H1 (cell line): Measurements from ENCODE around the gene AP3B2. TPM values are rescaled to one million over a fixed set of nuclear protein-coding genes. Genes with fewer than 3 reads are reported as not detected.
A peak's percentile ranks its signal among the peaks of the same experiment; 100 is the strongest.

Experiments used
- CTCF ChIA-PET: fragments of 300-600 bp; sonication (Branson Sonifier 250); formaldehyde crosslinking; loops from one replicate; lab custom pipeline; 2021; ENCODE audit not compliant: partially characterized antibody; lab: Charles Lee
- POLR2A ChIA-PET: fragments of 300-600 bp; sonication (Branson Sonifier 250); formaldehyde crosslinking; loops from one replicate; lab custom pipeline; 2021; ENCODE audit warnings: inconsistent platforms; ENCODE audit not compliant: partially characterized antibody; lab: Charles Lee
- DNase-seq, 2 experiments: peaks; one replicate each; pipeline versions ENCODE4 v3.0.0 to v3.0.0-alpha.2; 2010 to 2022; ENCODE audit warnings: low spot score in 2 of 2, low read depth in 1 of 2, mixed read lengths in 1 of 2
- FAIRE-seq: peaks from 2 replicates; lab custom pipeline; 2011; peaks lifted over from hg19 to GRCh38; lab: Jason Lieb, UNC
- H2AFZ ChIP-seq: 2 replicates; pipeline ENCODE4 v1.8.1; 2012; ENCODE audit warnings: low read length, inconsistent platforms
- H2AK5ac ChIP-seq: 2 replicates; pipeline ENCODE4 v1.6.1; 2013; ENCODE audit warnings: low read depth, low read length
- H2BK120ac ChIP-seq: replicated peaks from 2 replicates; pipeline ENCODE3; 2013; ENCODE audit warnings: low read depth, low read length, inconsistent platforms
- H2BK12ac ChIP-seq: 2 replicates; pipeline ENCODE4 v1.6.1; 2013; ENCODE audit warnings: low read depth, low read length
- H2BK15ac ChIP-seq: 2 replicates; pipeline ENCODE4 v1.6.1; 2013; ENCODE audit warnings: low read length
- H2BK20ac ChIP-seq: 2 replicates; pipeline ENCODE4 v1.6.1; 2013; ENCODE audit warnings: low read length
- H2BK5ac ChIP-seq: 2 replicates; pipeline ENCODE4 v1.6.1; 2013; ENCODE audit warnings: low read depth, low read length
- H3K14ac ChIP-seq: 2 replicates; pipeline ENCODE4 v1.6.1; 2013; ENCODE audit warnings: inconsistent platforms; ENCODE audit not compliant: insufficient read length
- H3K18ac ChIP-seq: 2 replicates; pipeline ENCODE4 v1.6.1; 2013; ENCODE audit warnings: low read length; ENCODE audit errors: extremely low read depth
- H3K23ac ChIP-seq: 2 replicates; pipeline ENCODE4 v1.6.1; 2013; ENCODE audit warnings: inconsistent platforms; ENCODE audit not compliant: insufficient read length
- H3K23me2 ChIP-seq: 2 replicates; pipeline ENCODE4 v1.6.1; 2013; ENCODE audit warnings: low read depth, low read length
- H3K27ac ChIP-seq: 2 replicates; pipeline ENCODE4 v1.6.1; 2011; ENCODE audit warnings: low read depth, low read length, inconsistent platforms
- H3K27me3 ChIP-seq, 4 experiments: replicated peaks in 1 of 4; 1 replicate in 1 of 4; 2 replicates in 3 of 4; pipeline versions ENCODE4 v1.6.1 to v1.8.1; 2011 to 2013; ENCODE audit warnings: low read length in 3 of 4, mild to moderate bottlenecking in 3 of 4, inconsistent platforms in 2 of 4, mixed read lengths in 2 of 4, moderate library complexity in 1 of 4; ENCODE audit not compliant: control insufficient read depth in 3 of 4, insufficient read depth in 3 of 4; ENCODE audit errors: extremely low read depth in 1 of 4
- H3K36me3 ChIP-seq, 4 experiments: 2 replicates each; pipeline versions ENCODE4 v1.6.1 to v1.8.1; 2011 to 2013; ENCODE audit warnings: mild to moderate bottlenecking in 4 of 4, low read length in 3 of 4, moderate library complexity in 2 of 4, control low read depth in 1 of 4, inconsistent platforms in 1 of 4; ENCODE audit not compliant: insufficient read depth in 4 of 4, control insufficient read depth in 2 of 4
- H3K4ac ChIP-seq: replicated peaks from 2 replicates; pipeline ENCODE3; 2013; ENCODE audit warnings: low read length, low read depth, mixed read lengths, inconsistent platforms; ENCODE audit not compliant: insufficient read length
- H3K4me1 ChIP-seq, 4 experiments: replicated peaks in 1 of 4; 1 replicate in 1 of 4; 2 replicates in 3 of 4; pipeline versions ENCODE4 v1.6.1 to v1.8.1; 2011 to 2013; ENCODE audit warnings: low read length in 3 of 4, inconsistent platforms in 2 of 4, mixed read lengths in 1 of 4; ENCODE audit not compliant: insufficient read depth in 4 of 4, control insufficient read depth in 3 of 4
- H3K4me2 ChIP-seq, 2 experiments: 2 replicates each; pipeline versions ENCODE4 v1.6.1 to v1.8.1; 2011 to 2013; ENCODE audit warnings: low read depth in 2 of 2, low read length in 2 of 2, control low read depth in 1 of 2, inconsistent platforms in 1 of 2, mild to moderate bottlenecking in 1 of 2; ENCODE audit not compliant: insufficient read depth in 1 of 2
- H3K4me3 ChIP-seq, 4 experiments: fragments of 200-600, 300-600 bp in 1 of 4; sonication (generic), shearing (Covaris generic), sonication (Bioruptor Twin) in 1 of 4; 2 replicates each; pipeline versions ENCODE4 v1.5.1 to v1.8.1; 2011 to 2016; ENCODE audit warnings: low read length in 4 of 4, low read depth in 3 of 4, control low read depth in 2 of 4, inconsistent platforms in 2 of 4, mild to moderate bottlenecking in 2 of 4, mixed read lengths in 1 of 4, moderate library complexity in 1 of 4; ENCODE audit not compliant: insufficient read depth in 2 of 4; ENCODE audit errors: extremely low read depth in 1 of 4
- H3K56ac ChIP-seq: replicated peaks from 2 replicates; pipeline ENCODE3; 2013; ENCODE audit warnings: low read depth, mild to moderate bottlenecking, mixed read lengths, low read length, inconsistent platforms; ENCODE audit not compliant: insufficient read length
- H3K79me1 ChIP-seq: 2 replicates; pipeline ENCODE4 v1.6.1; 2013; ENCODE audit warnings: low read depth, low read length, control low read depth
- H3K79me2 ChIP-seq, 2 experiments: 2 replicates each; pipeline versions ENCODE4 v1.6.1 to v1.8.1; 2012 to 2013; ENCODE audit warnings: low read length in 2 of 2, mild to moderate bottlenecking in 2 of 2, inconsistent platforms in 1 of 2; ENCODE audit not compliant: insufficient read depth in 2 of 2, control insufficient read depth in 1 of 2
- H3K9ac ChIP-seq, 4 experiments: replicated peaks in 1 of 4; 1 replicate in 1 of 4; 2 replicates in 3 of 4; pipeline versions ENCODE4 v1.6.1 to v1.8.1; 2011 to 2013; ENCODE audit warnings: low read depth in 3 of 4, low read length in 3 of 4, control low read depth in 2 of 4, mild to moderate bottlenecking in 2 of 4, moderate library complexity in 2 of 4, inconsistent platforms in 1 of 4; ENCODE audit errors: extremely low read depth in 1 of 4
- H3K9me3 ChIP-seq, 2 experiments: 2 replicates each; pipeline versions ENCODE4 v1.6.1 to v1.8.1; 2012 to 2013; ENCODE audit warnings: mild to moderate bottlenecking in 2 of 2, moderate library complexity in 2 of 2, control low read depth in 1 of 2, inconsistent platforms in 1 of 2, low read depth in 1 of 2, low read length in 1 of 2, mixed read lengths in 1 of 2; ENCODE audit not compliant: insufficient read depth in 2 of 2
- H4K20me1 ChIP-seq, 2 experiments: replicated peaks in 1 of 2; 2 replicates each; pipeline versions ENCODE3 to v1.8.1; 2011 to 2013; ENCODE audit warnings: inconsistent platforms in 2 of 2, low read length in 2 of 2, mild to moderate bottlenecking in 1 of 2; ENCODE audit not compliant: insufficient read depth in 2 of 2, control insufficient read depth in 1 of 2
- H4K5ac ChIP-seq: 2 replicates; pipeline ENCODE4 v1.6.1; 2013; ENCODE audit warnings: low read length, low read depth, mixed read lengths, inconsistent platforms; ENCODE audit not compliant: insufficient read length
- H4K8ac ChIP-seq: 2 replicates; pipeline ENCODE4 v1.8.0; 2013; ENCODE audit warnings: mild to moderate bottlenecking, moderate library complexity, low read length, inconsistent platforms; ENCODE audit not compliant: insufficient read depth; ENCODE audit errors: extremely low read depth
- H4K91ac ChIP-seq: replicated peaks from 2 replicates; pipeline ENCODE3; 2013; ENCODE audit warnings: low read length, mixed read lengths, inconsistent platforms; ENCODE audit not compliant: insufficient read length
- BACH1 ChIP-seq: IDR thresholded peaks from 2 replicates; pipeline ENCODE4 v1.6.1; 2012; ENCODE audit warnings: low read length, improper control_type of control experiment
- CHD2 ChIP-seq: IDR thresholded peaks from 2 replicates; pipeline ENCODE4 v1.6.1; 2012; ENCODE audit warnings: low read length, improper control_type of control experiment
- KDM4A ChIP-seq: IDR thresholded peaks from one replicate; pipeline ENCODE4 v1.7.1; 2012; ENCODE audit warnings: low read depth, mild to moderate bottlenecking, moderate library complexity, low read length, inconsistent platforms; ENCODE audit not compliant: severe bottlenecking
- PHF8 ChIP-seq: fragments of 200-600 bp; sonication (generic); conservative IDR thresholded peaks from 2 replicates; pipeline ENCODE4 v1.7.1; 2012; ENCODE audit warnings: low read depth, mild to moderate bottlenecking, inconsistent platforms, low read length, moderate library complexity
- POU5F1 ChIP-seq: IDR thresholded peaks from 2 replicates; pipeline ENCODE4 v1.6.1; 2011; ENCODE audit warnings: low read depth, mild to moderate bottlenecking, low read length, moderate library complexity
- RBBP5 ChIP-seq: IDR thresholded peaks from 2 replicates; pipeline ENCODE4 v1.7.1; 2012; ENCODE audit warnings: low read depth, mild to moderate bottlenecking, inconsistent platforms, low read length, moderate library complexity, borderline replicate concordance
- SAP30 ChIP-seq: fragments of 300-600 bp; sonication (generic); IDR thresholded peaks from 2 replicates; pipeline ENCODE4 v1.7.1; 2012; ENCODE audit warnings: low read length, moderate library complexity, mild to moderate bottlenecking, inconsistent platforms; ENCODE audit not compliant: insufficient read depth, insufficient replicate concordance
- SIN3A ChIP-seq, 2 experiments: IDR thresholded peaks in 1 of 2; conservative IDR thresholded peaks in 1 of 2; 2 replicates each; pipeline ENCODE4 v1.6.1; 2011 to 2012; ENCODE audit warnings: low read length in 2 of 2, improper control_type of control experiment in 1 of 2, low read depth in 1 of 2, mild to moderate bottlenecking in 1 of 2
- ZNF274 ChIP-seq: IDR thresholded peaks from 2 replicates; pipeline ENCODE4 v1.7.0; 2012; ENCODE audit warnings: low read length, borderline replicate concordance; ENCODE audit errors: extremely low read depth
- WGBS, 2 experiments: shearing (Covaris generic) in 1 of 2; methylation state at CpG; one replicate each; pipeline versions ENCODE4 v1.1.6 to v1.1.7; 2013 to 2015; ENCODE audit warnings: low lambda C conversion rate in 2 of 2, mixed read lengths in 2 of 2, inconsistent platforms in 1 of 2, low coverage in 1 of 2, missing lambda C conversion rate in 1 of 2; ENCODE audit not compliant: insufficient replicate concordance in 2 of 2, insufficient coverage in 1 of 2, insufficient read length in 1 of 2; ENCODE audit errors: extremely low coverage in 1 of 2, missing lambda C conversion rate in 1 of 2; 5-methylcytosine and 5-hydroxymethylcytosine counted together
- polyA plus RNA-seq, 7 experiments: library from polyadenylated mRNA; depleted of rRNA in 3 of 7; stranded (reverse) in 5 of 7; unstranded in 2 of 7; fragments of >200 nt in 5 of 7; fragments of 200-250 nt in 2 of 7; gene quantifications; 1 replicate in 5 of 7; 2 replicates in 1 of 7; 4 replicates in 1 of 7; pipeline versions ENCODE4 v1.2.1 to v1.2.3, GENCODE V29; 2011 to 2013; ENCODE audit warnings: missing spikeins in 2 of 7, mixed read lengths in 2 of 7
- total RNA-seq: library from RNA; stranded (reverse); fragmentation: NEBNext Ultra II Directional; extraction: Animal tissue kit (Norgen Biotek cat#: 25700); gene quantifications from 2 replicates; pipeline ENCODE4 v1.2.1, GENCODE V29; 2021
- TF ChIP-seq, protein P1 (sequence below): IDR thresholded peaks from 2 replicates; pipeline ENCODE4 v1.6.1; 2012; ENCODE audit warnings: low read length, inconsistent platforms
- TF ChIP-seq, protein P2 (sequence below): IDR thresholded peaks from 2 replicates; pipeline ENCODE4 v1.6.1; 2012; ENCODE audit warnings: inconsistent platforms

The AP3B2 gene
- total and polyA plus RNA-seq, 2 of the 8 experiments (the other 6 are each of a cell fraction or from before 2014, with no cell fraction given): 21.8 to 25.7 TPM

DNA sequence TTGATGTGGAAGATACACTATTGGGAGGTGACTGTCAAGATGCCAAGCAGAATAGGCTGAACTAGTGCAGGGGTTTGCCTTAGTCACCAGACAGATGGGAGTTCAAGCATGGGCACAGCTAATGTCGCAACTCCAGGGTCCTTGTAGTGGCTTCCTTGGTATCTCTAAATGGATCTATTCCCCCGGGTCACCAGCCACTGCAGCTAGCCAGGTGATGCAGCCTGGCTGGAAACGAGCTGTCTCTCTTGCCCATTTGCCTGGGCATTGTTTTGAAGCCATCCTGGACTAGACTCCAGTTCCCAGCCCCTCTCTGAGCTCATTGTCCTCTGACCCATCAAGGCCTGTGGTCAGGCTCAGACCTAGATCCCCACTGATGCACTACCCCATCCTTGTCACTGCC is 54.1 kb downstream of the AP3B2 start:
- Histone ChIP-seq H3K18ac (no peak overlapping the region), H2BK5ac (no peak overlapping the region), H3K4me3 (no peak overlapping the region), H2AFZ (no peak overlapping the region), H2BK120ac (no peak overlapping the region), H3K56ac (no peak overlapping the region), H3K9me3 (0 out of 4 replicates have a peak, but pooled peaks cover 0 to 2% of the 10 kb centered on the region in 2 experiments), H3K4me1 (no peaks in the 10 kb centered on the region), H2BK20ac (no peak overlapping the region), H3K79me2 (no peaks in the 10 kb centered on the region), H3K23me2 (no peaks in the 10 kb centered on the region), H4K8ac (no peak overlapping the region), H3K36me3 (no peaks in the 10 kb centered on the region), H4K20me1 (peaks cover 0 to 2% of the 10 kb centered on the region in 2 experiments), H3K4ac (no peak overlapping the region), H3K4me2 (no peak overlapping the region), H2BK12ac (no peak overlapping the region), H3K14ac (no peak overlapping the region), H3K27ac (no peak overlapping the region), H4K91ac (no peak overlapping the region), H3K79me1 (no peaks in the 10 kb centered on the region; the same call in 1 of the 2 replicates), H2AK5ac (no peak overlapping the region), H3K9ac (no peak overlapping the region), H3K27me3 (no peaks in the 10 kb centered on the region; a peak in 2 of 7 replicates), H2BK15ac (0 out of 2 replicates have a peak overlapping the region, but pooled peaks have one; percentile 72), H3K23ac (no peak overlapping the region), H4K5ac (no peak overlapping the region)
- WGBS, 2 experiments: 84% methylated on average over 3 of the region's 3 CpGs; no CpG with 5 or more reads in 1 of the 2 experiments
- DNase-seq (no peak), FAIRE-seq (no peak)
- POLR2A ChIA-PET: no interaction called here
- CTCF ChIA-PET: interaction anchor here (1.0 kb wide), 1 partner anchor 12 kb away, joined by 3 read pairs; no protein-coding TSS in a partner anchor
- TF ChIP-seq SAP30: no peak
- no peak for TF ChIP-seq RBBP5
- no peak for TF ChIP-seq BACH1
- no peak for TF ChIP-seq CHD2
- no peak for TF ChIP-seq SIN3A (conservative IDR thresholded peaks at IDR 0.05 in 1 of 2, IDR thresholded peaks at IDR 0.05 in 1 of 2; ENCODE audit: low read depth in 1 of 2, low read length in 2 of 2)
- TF ChIP-seq KDM4A: no peak
- TF ChIP-seq PHF8: no peak
- TF ChIP-seq, protein P1, sequence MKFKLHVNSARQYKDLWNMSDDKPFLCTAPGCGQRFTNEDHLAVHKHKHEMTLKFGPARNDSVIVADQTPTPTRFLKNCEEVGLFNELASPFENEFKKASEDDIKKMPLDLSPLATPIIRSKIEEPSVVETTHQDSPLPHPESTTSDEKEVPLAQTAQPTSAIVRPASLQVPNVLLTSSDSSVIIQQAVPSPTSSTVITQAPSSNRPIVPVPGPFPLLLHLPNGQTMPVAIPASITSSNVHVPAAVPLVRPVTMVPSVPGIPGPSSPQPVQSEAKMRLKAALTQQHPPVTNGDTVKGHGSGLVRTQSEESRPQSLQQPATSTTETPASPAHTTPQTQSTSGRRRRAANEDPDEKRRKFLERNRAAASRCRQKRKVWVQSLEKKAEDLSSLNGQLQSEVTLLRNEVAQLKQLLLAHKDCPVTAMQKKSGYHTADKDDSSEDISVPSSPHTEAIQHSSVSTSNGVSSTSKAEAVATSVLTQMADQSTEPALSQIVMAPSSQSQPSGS: no peak
- no peak for TF ChIP-seq ZNF274
- TF ChIP-seq POU5F1: no peak
- TF ChIP-seq, protein P2, sequence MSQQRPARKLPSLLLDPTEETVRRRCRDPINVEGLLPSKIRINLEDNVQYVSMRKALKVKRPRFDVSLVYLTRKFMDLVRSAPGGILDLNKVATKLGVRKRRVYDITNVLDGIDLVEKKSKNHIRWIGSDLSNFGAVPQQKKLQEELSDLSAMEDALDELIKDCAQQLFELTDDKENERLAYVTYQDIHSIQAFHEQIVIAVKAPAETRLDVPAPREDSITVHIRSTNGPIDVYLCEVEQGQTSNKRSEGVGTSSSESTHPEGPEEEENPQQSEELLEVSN: no peak
